ENCODE measurements around the gene RHOC. TPM values are rescaled to one million over a fixed set of nuclear protein-coding genes. Genes with fewer than 3 reads are reported as not detected.

Gene RHOC
- total and polyA plus RNA-seq, 2 donors (not counting 1 experiment from before 2014, with no cell fraction given), result 21.0 to 28.3 TPM

DNA sequence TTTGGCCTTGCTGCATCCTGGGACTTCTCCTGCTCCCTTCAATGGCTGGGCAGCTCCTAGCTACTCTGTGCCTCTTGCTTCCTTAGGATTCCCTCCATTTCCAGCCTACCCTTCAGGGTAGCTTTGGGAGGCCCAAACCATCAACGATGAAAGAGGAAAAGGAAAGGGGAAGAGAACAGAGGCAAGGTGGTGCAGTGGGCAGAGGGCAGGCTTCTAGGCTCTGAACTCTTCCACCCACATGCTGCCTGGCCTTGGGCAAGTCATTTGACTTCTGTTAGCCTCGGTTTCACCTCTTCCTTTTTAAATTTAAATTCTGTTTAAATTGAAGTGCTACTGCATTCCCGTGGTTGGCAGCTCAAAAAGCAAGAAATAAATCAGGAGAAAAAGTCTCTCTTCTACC lies 13.9 kb upstream of the RHOC start:
- no peak overlapping the region for H3K4me2 ChIP-seq (replicated peaks; ENCODE audit: low read depth, low read length, poor library complexity, severe bottlenecking)
- POLR2A ChIA-PET, result no interaction called here
- peaks cover 0 to 22% (median 12%) of the 10 kb centered on the region in 4 experiments for H3K27me3 ChIP-seq (replicated peaks in 1 of 4; ENCODE audit: control extremely low read depth in 1 of 4, control insufficient read depth in 3 of 4, insufficient read depth in 4 of 4, low read length in 3 of 4)
- CTCF ChIA-PET, result interaction anchor here (0.7 to 9.7 kb wide), 7 partner anchors 13 to 353 kb away, joined by 3 to 109 read pairs (median 3); partner anchors contain the start of gene LRIG2
- intact Hi-C loops (cut with micrococcal nuclease), result no loop called here
- Mint-ChIP-seq H3K4me3 (no peak overlapping the region), H3K27me3 (peaks cover 36% of the 10 kb centered on the region), H3K9me3 (ENCODE audit: insufficient read depth) (no peaks in the 10 kb centered on the region), H3K4me1 (peaks cover 22% of the 10 kb centered on the region), H3K27ac (no peak overlapping the region)
- H2AFZ ChIP-seq (ENCODE audit: insufficient read depth, low read depth, low read length, poor library complexity, severe bottlenecking), result no peak overlapping the region
- H3K4me1 ChIP-seq (ENCODE audit: control insufficient read depth in 2 of 2, insufficient read depth in 2 of 2, low read length in 2 of 2), result peaks cover 13 to 32% of the 10 kb centered on the region in 2 donors
- H3K36me3 ChIP-seq (replicated peaks in 1 of 2; ENCODE audit: control extremely low read depth in 1 of 2, control insufficient read depth in 1 of 2, extremely low read depth in 1 of 2, insufficient read depth in 2 of 2, low read length in 1 of 2), result no peaks in the 10 kb centered on the region
- no peaks in the 10 kb centered on the region for H3K9me3 ChIP-seq (ENCODE audit: control extremely low read depth in 1 of 3, control insufficient read depth in 2 of 3, insufficient read depth in 1 of 3, low read length in 2 of 3)
- no peak overlapping the region for H3K4me3 ChIP-seq (ENCODE audit: control extremely low read depth in 1 of 5, extremely low read depth in 1 of 5, insufficient read depth in 1 of 5, low read depth in 2 of 5, low read length in 4 of 5)
- no peak for ATAC-seq (ENCODE audit: low read depth)
- DNase-seq, result no peak
- H4K20me1 ChIP-seq (ENCODE audit: control insufficient read depth, insufficient read depth, low read length, poor library complexity, severe bottlenecking), result no peaks in the 10 kb centered on the region
- no peak overlapping the region for H3K27ac ChIP-seq (ENCODE audit: low read length in 2 of 2)
- no peak overlapping the region for H3K9ac ChIP-seq (ENCODE audit: low read length)
- no CpG with 5 or more reads among the region's 3 CpGs for WGBS (ENCODE audit: insufficient coverage)
- no peaks in the 10 kb centered on the region for H3K79me2 ChIP-seq (ENCODE audit: control insufficient read depth, insufficient read depth, low read length)
- TF ChIP-seq, protein P1, sequence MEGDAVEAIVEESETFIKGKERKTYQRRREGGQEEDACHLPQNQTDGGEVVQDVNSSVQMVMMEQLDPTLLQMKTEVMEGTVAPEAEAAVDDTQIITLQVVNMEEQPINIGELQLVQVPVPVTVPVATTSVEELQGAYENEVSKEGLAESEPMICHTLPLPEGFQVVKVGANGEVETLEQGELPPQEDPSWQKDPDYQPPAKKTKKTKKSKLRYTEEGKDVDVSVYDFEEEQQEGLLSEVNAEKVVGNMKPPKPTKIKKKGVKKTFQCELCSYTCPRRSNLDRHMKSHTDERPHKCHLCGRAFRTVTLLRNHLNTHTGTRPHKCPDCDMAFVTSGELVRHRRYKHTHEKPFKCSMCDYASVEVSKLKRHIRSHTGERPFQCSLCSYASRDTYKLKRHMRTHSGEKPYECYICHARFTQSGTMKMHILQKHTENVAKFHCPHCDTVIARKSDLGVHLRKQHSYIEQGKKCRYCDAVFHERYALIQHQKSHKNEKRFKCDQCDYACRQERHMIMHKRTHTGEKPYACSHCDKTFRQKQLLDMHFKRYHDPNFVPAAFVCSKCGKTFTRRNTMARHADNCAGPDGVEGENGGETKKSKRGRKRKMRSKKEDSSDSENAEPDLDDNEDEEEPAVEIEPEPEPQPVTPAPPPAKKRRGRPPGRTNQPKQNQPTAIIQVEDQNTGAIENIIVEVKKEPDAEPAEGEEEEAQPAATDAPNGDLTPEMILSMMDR (IDR thresholded peaks at IDR 0.05), result no peak
- TF ChIP-seq EZH2 (IDR thresholded peaks at IDR 0.05; ENCODE audit: borderline replicate concordance, insufficient read depth, low read depth, low read length, poor library complexity, severe bottlenecking), result no peak

DNA sequence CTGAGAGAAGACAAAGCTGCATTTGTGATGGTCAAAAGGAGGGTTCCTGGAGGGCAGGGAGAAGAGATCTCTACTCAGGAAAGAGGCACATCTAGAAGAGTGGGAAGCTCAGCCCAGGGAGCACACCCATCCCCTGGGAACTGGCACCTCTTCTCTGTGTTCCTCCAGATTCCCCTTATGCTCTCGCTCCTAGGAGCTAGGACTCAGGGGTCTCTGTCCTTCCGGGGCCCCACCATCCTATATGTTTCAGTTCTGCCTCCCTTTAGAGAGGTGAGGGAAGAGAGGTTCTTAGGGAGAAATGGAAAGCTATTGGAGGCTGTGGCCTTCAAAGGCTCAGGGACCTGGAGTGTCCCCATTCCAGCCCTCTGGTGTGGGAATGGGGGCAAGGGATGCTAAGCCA lies 12.8 kb upstream of the RHOC start:
- Histone ChIP-seq H3K27ac (ENCODE audit: low read length in 2 of 2) (no peak overlapping the region), H2AFZ (ENCODE audit: insufficient read depth, low read depth, low read length, poor library complexity, severe bottlenecking) (no peak overlapping the region), H3K4me3 (ENCODE audit: control extremely low read depth in 1 of 5, extremely low read depth in 1 of 5, insufficient read depth in 1 of 5, low read depth in 2 of 5, low read length in 4 of 5) (no peak overlapping the region), H3K9ac (ENCODE audit: low read length) (no peak overlapping the region), H3K9me3 (ENCODE audit: control extremely low read depth in 1 of 3, control insufficient read depth in 2 of 3, insufficient read depth in 1 of 3, low read length in 2 of 3) (no peaks in the 10 kb centered on the region), H3K36me3 (replicated peaks in 1 of 2; ENCODE audit: control extremely low read depth in 1 of 2, control insufficient read depth in 1 of 2, extremely low read depth in 1 of 2, insufficient read depth in 2 of 2, low read length in 1 of 2) (no peaks in the 10 kb centered on the region), H4K20me1 (ENCODE audit: control insufficient read depth, insufficient read depth, low read length, poor library complexity, severe bottlenecking) (no peaks in the 10 kb centered on the region), H3K4me1 (ENCODE audit: control insufficient read depth in 2 of 2, insufficient read depth in 2 of 2, low read length in 2 of 2) (peaks cover 15 to 38% of the 10 kb centered on the region in 2 donors), H3K79me2 (ENCODE audit: control insufficient read depth, insufficient read depth, low read length) (no peaks in the 10 kb centered on the region), H3K27me3 (replicated peaks in 1 of 4; ENCODE audit: control extremely low read depth in 1 of 4, control insufficient read depth in 3 of 4, insufficient read depth in 4 of 4, low read length in 3 of 4) (peaks cover 0 to 22% (median 12%) of the 10 kb centered on the region in 4 experiments), H3K4me2 (replicated peaks; ENCODE audit: low read depth, low read length, poor library complexity, severe bottlenecking) (no peak overlapping the region)
- peaks cover 26% of the 10 kb centered on the region for H3K4me1 Mint-ChIP-seq
- ChIA-PET POLR2A (no interaction called here), CTCF (interaction anchor here (0.6 to 9.7 kb wide), 14 partner anchors 10 to 959 kb away, joined by 3 to 109 read pairs (median 5); partner anchors contain the start of gene LRIG2)
- DNase-seq, result no peak
- no peak for ATAC-seq (ENCODE audit: low read depth)
- no peak overlapping the region for H3K4me3 Mint-ChIP-seq
- intact Hi-C loops (cut with micrococcal nuclease), result loop anchor here (5.0 to 10.0 kb wide), 7 partner anchors 163 to 1995 kb away; partner anchors contain the start of genes AP4B1, DCLRE1B, MAGI3 and NRAS
- H3K9me3 Mint-ChIP-seq (ENCODE audit: insufficient read depth), result no peaks in the 10 kb centered on the region
- TF ChIP-seq, protein P1 (IDR thresholded peaks at IDR 0.05), result no peak
- TF ChIP-seq EZH2 (IDR thresholded peaks at IDR 0.05; ENCODE audit: borderline replicate concordance, insufficient read depth, low read depth, low read length, poor library complexity, severe bottlenecking), result no peak
- H3K27ac Mint-ChIP-seq, result no peak overlapping the region
- no CpG with 5 or more reads among the region's 2 CpGs for WGBS (ENCODE audit: insufficient coverage)
- H3K27me3 Mint-ChIP-seq, result peaks cover 36% of the 10 kb centered on the region

Measured in B cell (primary cell).